Measurements from ENCODE around the gene RNF112. TPM values are rescaled to one million over a fixed set of nuclear protein-coding genes. Genes with fewer than 3 reads are reported as not detected.

RNF112 gene
- total and polyA plus RNA-seq, 2 of the 13 experiments (the other 11 are each of a cell fraction or from before 2014, with no cell fraction given): 0.05 TPM; not detected in 1

DNA sequence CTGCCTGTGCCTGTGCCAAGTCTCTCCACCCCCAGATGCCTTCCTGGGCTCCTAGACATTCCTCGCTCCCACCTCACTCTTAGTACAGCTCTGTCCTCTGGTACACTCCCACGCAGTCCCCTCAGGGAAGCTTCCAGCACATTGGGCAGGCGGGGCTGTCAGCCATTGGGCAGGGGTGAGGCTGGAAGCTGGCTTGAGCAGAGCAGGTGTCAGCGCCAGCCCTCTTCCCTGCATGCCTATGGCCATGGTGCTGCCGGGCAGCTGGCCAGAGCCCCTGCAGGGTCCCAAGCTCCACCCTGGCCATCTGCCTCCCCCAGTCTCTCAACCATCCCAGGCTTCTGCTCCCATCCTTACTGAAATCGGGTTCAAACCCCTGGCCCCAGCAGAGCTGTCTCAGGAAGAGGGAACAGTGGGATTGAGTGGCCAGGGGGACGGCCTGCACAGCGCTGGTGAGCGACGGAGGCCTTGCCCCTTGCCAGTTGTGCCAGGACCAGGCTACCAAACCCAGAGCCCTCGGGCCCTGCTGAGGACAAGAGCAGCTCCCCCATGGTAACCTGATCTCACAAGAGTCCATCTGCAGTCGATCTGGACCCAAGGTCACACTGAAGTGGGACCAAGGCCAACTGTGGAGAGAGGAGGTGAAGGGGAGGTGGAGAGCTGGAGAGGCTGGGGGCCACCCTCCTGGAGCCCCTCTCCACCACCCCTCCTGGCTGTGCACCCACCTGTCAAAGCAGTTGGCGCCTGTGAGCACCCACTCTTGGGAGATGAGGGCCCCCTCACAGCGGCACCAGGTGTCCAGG lies 46.1 kb upstream of the RNF112 start (continued):
- TF ChIP-seq, protein P1, sequence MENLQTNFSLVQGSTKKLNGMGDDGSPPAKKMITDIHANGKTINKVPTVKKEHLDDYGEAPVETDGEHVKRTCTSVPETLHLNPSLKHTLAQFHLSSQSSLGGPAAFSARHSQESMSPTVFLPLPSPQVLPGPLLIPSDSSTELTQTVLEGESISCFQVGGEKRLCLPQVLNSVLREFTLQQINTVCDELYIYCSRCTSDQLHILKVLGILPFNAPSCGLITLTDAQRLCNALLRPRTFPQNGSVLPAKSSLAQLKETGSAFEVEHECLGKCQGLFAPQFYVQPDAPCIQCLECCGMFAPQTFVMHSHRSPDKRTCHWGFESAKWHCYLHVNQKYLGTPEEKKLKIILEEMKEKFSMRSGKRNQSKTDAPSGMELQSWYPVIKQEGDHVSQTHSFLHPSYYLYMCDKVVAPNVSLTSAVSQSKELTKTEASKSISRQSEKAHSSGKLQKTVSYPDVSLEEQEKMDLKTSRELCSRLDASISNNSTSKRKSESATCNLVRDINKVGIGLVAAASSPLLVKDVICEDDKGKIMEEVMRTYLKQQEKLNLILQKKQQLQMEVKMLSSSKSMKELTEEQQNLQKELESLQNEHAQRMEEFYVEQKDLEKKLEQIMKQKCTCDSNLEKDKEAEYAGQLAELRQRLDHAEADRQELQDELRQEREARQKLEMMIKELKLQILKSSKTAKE (CRISPR knock-in tag; IDR thresholded peaks at IDR 0.05; ENCODE audit: borderline replicate concordance): no peak
- TF ChIP-seq ZBTB7A (CRISPR knock-in tag; IDR thresholded peaks at IDR 0.05) (0 out of 2 replicates have a peak, but pooled peaks have one; percentile 39), ZBTB7B (CRISPR knock-in tag; IDR thresholded peaks at IDR 0.05) (peak; percentile 35; the same call in 1 of the 2 replicates), GATAD1 (CRISPR knock-in tag; IDR thresholded peaks at IDR 0.05) (0 out of 2 replicates have a peak, but pooled peaks have one; percentile 13)
- TF ChIP-seq, protein P2, sequence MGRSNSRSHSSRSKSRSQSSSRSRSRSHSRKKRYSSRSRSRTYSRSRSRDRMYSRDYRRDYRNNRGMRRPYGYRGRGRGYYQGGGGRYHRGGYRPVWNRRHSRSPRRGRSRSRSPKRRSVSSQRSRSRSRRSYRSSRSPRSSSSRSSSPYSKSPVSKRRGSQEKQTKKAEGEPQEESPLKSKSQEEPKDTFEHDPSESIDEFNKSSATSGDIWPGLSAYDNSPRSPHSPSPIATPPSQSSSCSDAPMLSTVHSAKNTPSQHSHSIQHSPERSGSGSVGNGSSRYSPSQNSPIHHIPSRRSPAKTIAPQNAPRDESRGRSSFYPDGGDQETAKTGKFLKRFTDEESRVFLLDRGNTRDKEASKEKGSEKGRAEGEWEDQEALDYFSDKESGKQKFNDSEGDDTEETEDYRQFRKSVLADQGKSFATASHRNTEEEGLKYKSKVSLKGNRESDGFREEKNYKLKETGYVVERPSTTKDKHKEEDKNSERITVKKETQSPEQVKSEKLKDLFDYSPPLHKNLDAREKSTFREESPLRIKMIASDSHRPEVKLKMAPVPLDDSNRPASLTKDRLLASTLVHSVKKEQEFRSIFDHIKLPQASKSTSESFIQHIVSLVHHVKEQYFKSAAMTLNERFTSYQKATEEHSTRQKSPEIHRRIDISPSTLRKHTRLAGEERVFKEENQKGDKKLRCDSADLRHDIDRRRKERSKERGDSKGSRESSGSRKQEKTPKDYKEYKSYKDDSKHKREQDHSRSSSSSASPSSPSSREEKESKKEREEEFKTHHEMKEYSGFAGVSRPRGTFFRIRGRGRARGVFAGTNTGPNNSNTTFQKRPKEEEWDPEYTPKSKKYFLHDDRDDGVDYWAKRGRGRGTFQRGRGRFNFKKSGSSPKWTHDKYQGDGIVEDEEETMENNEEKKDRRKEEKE (IDR thresholded peaks at IDR 0.05): no peak

DNA sequence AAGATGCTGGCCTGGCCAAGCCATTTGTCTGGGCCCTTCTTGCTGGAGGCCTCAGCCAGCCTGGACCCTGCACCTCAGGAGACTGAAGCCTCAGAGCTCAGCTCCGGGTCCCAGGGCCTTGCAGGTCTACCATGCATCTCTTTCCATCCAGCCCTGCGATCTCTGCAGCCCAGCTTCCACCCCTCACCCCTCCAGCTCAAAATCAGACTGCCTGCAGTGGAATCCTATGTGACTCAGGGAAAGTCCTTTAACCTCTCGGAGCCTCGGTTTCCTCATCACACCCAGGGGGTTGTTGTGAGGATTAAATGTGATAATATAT lies 45.6 kb upstream of the RNF112 start:
- no peak for FAIRE-seq
- CTCF ChIA-PET (ENCODE audit: low intra/inter-chr PET ratio, low total read pairs): no interaction called here
- in situ Hi-C loops (cut with HindIII; ENCODE audit: extremely low pct_ligation_motif_present, low pct_unique_long_range_greater_than_20kb): loop anchor here (10.0 kb wide), 1 partner anchor 399 kb away; no protein-coding TSS in a partner anchor

More for the DNA sequence above, 45.6 kb upstream of the RNF112 start:
- Histone ChIP-seq H4K20me1 (ENCODE audit: insufficient read depth, low read length) (no peaks in the 10 kb centered on the region), H2AFZ (ENCODE audit: low read length) (no peak overlapping the region), H3K9me3 (ENCODE audit: low read length) (no peaks in the 10 kb centered on the region), H3K27ac (ENCODE audit: extremely low read length, insufficient read depth, low read length) (peak overlapping the region; percentile 61), H3K9ac (ENCODE audit: insufficient read depth, low read depth, low read length) (no peak overlapping the region), H3K4me1 (ENCODE audit: insufficient read depth, low read length) (peaks cover 86% of the 10 kb centered on the region), H3K79me2 (ENCODE audit: insufficient read depth, low read length) (peaks cover 7% of the 10 kb centered on the region), H3K4me2 (ENCODE audit: low read depth, low read length) (peak overlapping the region; percentile 66), H3K36me3 (replicated peaks in 1 of 2; ENCODE audit: control insufficient read depth in 1 of 2, insufficient read depth in 2 of 2, low read length in 2 of 2) (no peaks in the 10 kb centered on the region), H3K27me3 (ENCODE audit: control insufficient read depth in 1 of 2, insufficient read depth in 2 of 2, low read length in 2 of 2) (no peaks in the 10 kb centered on the region), H3K4me3 (replicated peaks in 1 of 3; ENCODE audit: insufficient read depth in 1 of 3, low read depth in 2 of 3, low read length in 3 of 3) (peak overlapping the region in 1 of 3 experiments; percentile 35; a peak in 2 of 6 replicates)
- POLR2A ChIA-PET: interaction anchor here (0.8 to 2.3 kb wide), 6 partner anchors 13 to 283 kb away, joined by 3 to 51 read pairs (median 4); partner anchors contain the start of genes ALDH3A2, MAPK7 and MFAP4
- WGBS (ENCODE audit: low lambda C conversion rate): 56% methylated on average over 3 of the region's 4 CpGs
- intact Hi-C loops (cut with micrococcal nuclease; ENCODE audit: unreplicated experiment): loop anchor here (1.0 kb wide), 1 partner anchor 13 kb away; the partner anchor contains the start of gene MAPK7
- DNase-seq (ENCODE audit: low spot score): no peak
- ATAC-seq: peak; percentile 7
- no TSS peak for BruUV-seq (replicated peaks)
- TF ChIP-seq NR2C2 (CRISPR knock-in tag; IDR thresholded peaks at IDR 0.05; ENCODE audit: borderline replicate concordance) (no peak), ZNF589 (CRISPR knock-in tag; conservative IDR thresholded peaks at IDR 0.05) (no peak), ZNF224 (CRISPR knock-in tag; IDR thresholded peaks at IDR 0.05) (0 out of 2 replicates have a peak, but pooled peaks have one; percentile 54), NONO (IDR thresholded peaks at IDR 0.05) (no peak), NONO (CRISPR knock-in tag; conservative IDR thresholded peaks at IDR 0.05) (no peak), NRL (CRISPR knock-in tag; IDR thresholded peaks at IDR 0.05; ENCODE audit: borderline replicate concordance) (peak; percentile 44; the same call in 1 of the 2 replicates)
- TF ChIP-seq, protein P3, sequence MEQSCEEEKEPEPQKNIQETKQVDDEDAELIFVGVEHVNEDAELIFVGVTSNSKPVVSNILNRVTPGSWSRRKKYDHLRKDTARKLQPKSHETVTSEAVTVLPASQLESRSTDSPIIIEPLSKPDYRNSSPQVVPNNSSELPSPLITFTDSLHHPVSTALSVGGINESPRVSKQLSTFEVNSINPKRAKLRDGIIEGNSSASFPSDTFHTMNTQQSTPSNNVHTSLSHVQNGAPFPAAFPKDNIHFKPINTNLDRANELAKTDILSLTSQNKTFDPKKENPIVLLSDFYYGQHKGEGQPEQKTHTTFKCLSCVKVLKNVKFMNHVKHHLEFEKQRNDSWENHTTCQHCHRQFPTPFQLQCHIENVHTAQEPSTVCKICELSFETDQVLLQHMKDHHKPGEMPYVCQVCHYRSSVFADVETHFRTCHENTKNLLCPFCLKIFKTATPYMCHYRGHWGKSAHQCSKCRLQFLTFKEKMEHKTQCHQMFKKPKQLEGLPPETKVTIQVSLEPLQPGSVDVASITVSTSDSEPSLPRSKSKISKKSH (CRISPR knock-in tag; IDR thresholded peaks at IDR 0.05; ENCODE audit: borderline replicate concordance): peak; percentile 88
- TF ChIP-seq, protein P4, sequence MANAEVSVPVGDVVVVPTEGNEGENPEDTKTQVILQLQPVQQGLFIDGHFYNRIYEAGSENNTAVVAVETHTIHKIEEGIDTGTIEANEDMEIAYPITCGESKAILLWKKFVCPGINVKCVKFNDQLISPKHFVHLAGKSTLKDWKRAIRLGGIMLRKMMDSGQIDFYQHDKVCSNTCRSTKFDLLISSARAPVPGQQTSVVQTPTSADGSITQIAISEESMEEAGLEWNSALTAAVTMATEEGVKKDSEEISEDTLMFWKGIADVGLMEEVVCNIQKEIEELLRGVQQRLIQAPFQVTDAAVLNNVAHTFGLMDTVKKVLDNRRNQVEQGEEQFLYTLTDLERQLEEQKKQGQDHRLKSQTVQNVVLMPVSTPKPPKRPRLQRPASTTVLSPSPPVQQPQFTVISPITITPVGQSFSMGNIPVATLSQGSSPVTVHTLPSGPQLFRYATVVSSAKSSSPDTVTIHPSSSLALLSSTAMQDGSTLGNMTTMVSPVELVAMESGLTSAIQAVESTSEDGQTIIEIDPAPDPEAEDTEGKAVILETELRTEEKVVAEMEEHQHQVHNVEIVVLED (CRISPR knock-in tag; IDR thresholded peaks at IDR 0.05; ENCODE audit: borderline replicate concordance): 0 out of 2 replicates have a peak, but pooled peaks have one; percentile 14

Measured in HepG2 (cell line).